ENCODE results near the gene LDLRAP1. TPM values are rescaled to one million over a fixed set of nuclear protein-coding genes. Genes with fewer than 3 reads are reported as not detected.

LDLRAP1 gene
- total RNA-seq, 4 donors from 2014 or later = 28.0 to 50.5 (median 40.7) TPM

DNA sequence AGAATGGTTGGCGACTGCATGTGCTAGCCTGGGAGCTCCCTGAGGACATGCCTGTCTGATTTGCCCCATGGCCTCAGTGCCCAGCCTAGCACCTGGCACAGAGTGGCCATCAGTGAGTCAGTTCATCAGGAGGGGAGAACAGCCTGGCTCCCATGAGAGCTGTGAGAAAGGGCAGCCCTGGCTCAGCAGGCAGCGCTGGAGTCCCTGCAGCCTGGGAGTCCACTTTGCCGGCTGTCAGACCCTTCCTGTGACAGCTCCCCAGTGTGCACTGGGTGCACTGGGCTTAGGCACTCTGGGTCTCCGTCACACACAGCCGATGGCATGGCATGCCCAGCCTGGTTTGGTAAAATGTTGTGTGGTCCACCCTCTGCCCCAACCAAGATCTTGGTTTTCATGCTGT is 28.7 kb downstream of the LDLRAP1 start:
- peaks cover 36% of the 10 kb centered on the region for H3K4me1 ChIP-seq
- H3K36me3 ChIP-seq = no peaks in the 10 kb centered on the region
- H3K27ac ChIP-seq = no peak overlapping the region
- 87% methylated on average over 3 of the region's 5 CpGs for WGBS
- DNase-seq (ENCODE audit: low spot score in 2 of 2) = no peak
- no peaks in the 10 kb centered on the region for H3K9me3 ChIP-seq
- no peaks in the 10 kb centered on the region for H3K27me3 ChIP-seq
- H3K4me3 ChIP-seq = no peak overlapping the region
- TF ChIP-seq EP300 (IDR thresholded peaks at IDR 0.05) (no peak), POLR2A (IDR thresholded peaks at IDR 0.05) (no peak), POLR2AphosphoS5 (IDR thresholded peaks at IDR 0.05) (no peak)
- TF ChIP-seq, protein P1, sequence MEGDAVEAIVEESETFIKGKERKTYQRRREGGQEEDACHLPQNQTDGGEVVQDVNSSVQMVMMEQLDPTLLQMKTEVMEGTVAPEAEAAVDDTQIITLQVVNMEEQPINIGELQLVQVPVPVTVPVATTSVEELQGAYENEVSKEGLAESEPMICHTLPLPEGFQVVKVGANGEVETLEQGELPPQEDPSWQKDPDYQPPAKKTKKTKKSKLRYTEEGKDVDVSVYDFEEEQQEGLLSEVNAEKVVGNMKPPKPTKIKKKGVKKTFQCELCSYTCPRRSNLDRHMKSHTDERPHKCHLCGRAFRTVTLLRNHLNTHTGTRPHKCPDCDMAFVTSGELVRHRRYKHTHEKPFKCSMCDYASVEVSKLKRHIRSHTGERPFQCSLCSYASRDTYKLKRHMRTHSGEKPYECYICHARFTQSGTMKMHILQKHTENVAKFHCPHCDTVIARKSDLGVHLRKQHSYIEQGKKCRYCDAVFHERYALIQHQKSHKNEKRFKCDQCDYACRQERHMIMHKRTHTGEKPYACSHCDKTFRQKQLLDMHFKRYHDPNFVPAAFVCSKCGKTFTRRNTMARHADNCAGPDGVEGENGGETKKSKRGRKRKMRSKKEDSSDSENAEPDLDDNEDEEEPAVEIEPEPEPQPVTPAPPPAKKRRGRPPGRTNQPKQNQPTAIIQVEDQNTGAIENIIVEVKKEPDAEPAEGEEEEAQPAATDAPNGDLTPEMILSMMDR (IDR thresholded peaks at IDR 0.05) = no peak

DNA sequence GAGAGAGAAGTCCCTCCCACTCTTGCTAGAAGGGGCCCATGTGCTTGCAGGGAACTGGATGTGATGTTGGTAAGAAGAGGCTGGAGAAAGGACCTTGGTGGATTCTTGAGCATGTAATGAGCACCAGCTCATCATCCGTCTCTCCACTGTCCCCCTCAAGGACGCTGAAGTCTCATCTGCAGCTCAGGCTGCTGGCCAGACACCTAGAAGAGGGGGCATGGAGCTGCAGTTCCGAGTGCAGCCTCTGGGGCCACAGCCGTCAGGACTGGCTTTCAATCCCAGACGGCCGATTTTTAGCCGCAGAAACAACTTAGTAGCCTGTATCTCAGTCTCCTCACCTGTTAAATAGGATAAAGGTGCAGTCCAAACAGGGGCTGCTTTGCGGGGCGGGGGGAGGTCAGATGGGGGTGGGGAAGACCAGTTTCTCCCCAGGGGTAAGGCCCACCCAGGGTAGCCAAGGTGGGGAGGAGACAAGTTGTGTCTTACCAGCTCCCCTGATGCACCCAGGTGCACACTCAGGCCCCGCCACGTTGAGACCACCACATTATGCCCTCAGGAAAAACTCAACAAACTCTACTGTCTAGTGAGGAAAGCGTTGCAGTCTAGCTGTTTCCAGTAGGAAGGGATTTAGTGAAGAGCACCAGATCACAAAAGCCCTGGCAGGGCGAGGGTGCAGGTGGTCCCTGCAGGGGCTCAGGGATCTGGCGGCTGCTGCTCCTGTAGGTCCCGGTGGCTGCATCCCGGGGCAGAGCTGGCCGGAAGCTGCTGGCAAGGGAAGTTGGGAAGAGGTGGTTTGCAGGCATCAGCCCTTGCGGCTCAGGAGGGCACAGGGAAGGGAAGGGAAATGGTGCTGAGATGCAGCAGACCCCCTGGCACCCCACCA is 29.5 kb downstream of the LDLRAP1 start:
- no peaks in the 10 kb centered on the region for H3K36me3 ChIP-seq
- H3K27me3 ChIP-seq = no peaks in the 10 kb centered on the region
- H3K27ac ChIP-seq = no peak overlapping the region
- H3K9me3 ChIP-seq = no peaks in the 10 kb centered on the region
- 34% methylated on average over 18 of the region's 18 CpGs for WGBS
- no peak overlapping the region for H3K4me3 ChIP-seq
- DNase-seq (ENCODE audit: low spot score in 2 of 2) = no peak
- peaks cover 28% of the 10 kb centered on the region for H3K4me1 ChIP-seq
- TF ChIP-seq POLR2AphosphoS5 (IDR thresholded peaks at IDR 0.05) (no peak), POLR2A (IDR thresholded peaks at IDR 0.05) (no peak), EP300 (IDR thresholded peaks at IDR 0.05) (no peak)
- TF ChIP-seq, protein P1 (IDR thresholded peaks at IDR 0.05) = peak; percentile 69 to 89

DNA sequence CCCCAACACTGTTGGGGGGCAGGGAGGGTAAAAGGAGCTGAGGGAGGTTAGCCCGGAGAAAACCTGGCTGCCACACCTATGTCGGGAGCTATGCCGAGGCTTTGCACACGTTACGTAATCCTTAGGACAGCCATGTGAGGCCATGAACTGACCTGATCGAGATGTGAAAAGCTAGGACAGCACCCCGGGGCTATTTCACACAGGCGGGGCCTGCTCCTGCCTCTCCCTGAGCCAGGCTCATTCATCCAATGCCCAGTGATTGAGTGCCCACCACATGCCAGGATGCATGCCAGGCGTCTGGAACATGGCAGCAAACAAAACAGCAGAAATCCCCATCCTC is 30.2 kb downstream of the LDLRAP1 start:
- no peak for TF ChIP-seq POLR2A (IDR thresholded peaks at IDR 0.05)
- TF ChIP-seq, protein P1 (IDR thresholded peaks at IDR 0.05) = no peak
- TF ChIP-seq POLR2AphosphoS5 (IDR thresholded peaks at IDR 0.05) = no peak
- TF ChIP-seq EP300 (IDR thresholded peaks at IDR 0.05) = no peak
- WGBS = 68% methylated on average over 9 of the region's 9 CpGs
- Histone ChIP-seq H3K27ac (no peak overlapping the region), H3K9me3 (no peaks in the 10 kb centered on the region), H3K36me3 (no peaks in the 10 kb centered on the region), H3K4me3 (no peak overlapping the region), H3K27me3 (no peaks in the 10 kb centered on the region), H3K4me1 (peaks cover 22% of the 10 kb centered on the region)
- no peak for DNase-seq (ENCODE audit: low spot score in 2 of 2)

DNA sequence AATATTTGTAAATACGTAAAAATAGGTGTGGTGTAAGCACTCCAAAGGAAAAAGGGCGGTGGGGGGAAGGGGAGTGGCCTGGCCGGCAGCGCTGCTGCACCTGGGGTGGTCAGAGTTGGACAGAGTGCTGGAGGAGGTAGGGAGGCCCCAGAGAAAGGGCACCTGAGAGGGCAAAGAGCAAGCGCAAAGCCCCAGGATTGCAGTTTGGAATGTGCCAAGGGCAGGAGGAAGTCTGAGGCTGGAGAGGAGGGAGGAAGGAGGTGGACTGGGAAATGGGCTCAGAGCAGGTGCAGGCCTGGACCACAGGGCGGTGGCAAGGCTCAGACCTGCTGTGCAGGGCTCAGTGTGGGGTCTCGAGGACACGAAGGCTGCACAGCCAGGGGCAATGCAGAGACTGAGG is 30.6 kb downstream of the LDLRAP1 start:
- TF ChIP-seq, protein P1 (IDR thresholded peaks at IDR 0.05) = no peak
- TF ChIP-seq POLR2A (IDR thresholded peaks at IDR 0.05) (no peak), POLR2AphosphoS5 (IDR thresholded peaks at IDR 0.05) (no peak), EP300 (IDR thresholded peaks at IDR 0.05) (no peak)
- DNase-seq (ENCODE audit: low spot score in 2 of 2) = no peak
- no peaks in the 10 kb centered on the region for H3K9me3 ChIP-seq
- H3K36me3 ChIP-seq = no peaks in the 10 kb centered on the region
- no peak overlapping the region for H3K27ac ChIP-seq
- WGBS = 72% methylated on average over 8 of the region's 8 CpGs
- H3K27me3 ChIP-seq = no peaks in the 10 kb centered on the region
- no peak overlapping the region for H3K4me3 ChIP-seq
- peaks cover 18% of the 10 kb centered on the region for H3K4me1 ChIP-seq

DNA sequence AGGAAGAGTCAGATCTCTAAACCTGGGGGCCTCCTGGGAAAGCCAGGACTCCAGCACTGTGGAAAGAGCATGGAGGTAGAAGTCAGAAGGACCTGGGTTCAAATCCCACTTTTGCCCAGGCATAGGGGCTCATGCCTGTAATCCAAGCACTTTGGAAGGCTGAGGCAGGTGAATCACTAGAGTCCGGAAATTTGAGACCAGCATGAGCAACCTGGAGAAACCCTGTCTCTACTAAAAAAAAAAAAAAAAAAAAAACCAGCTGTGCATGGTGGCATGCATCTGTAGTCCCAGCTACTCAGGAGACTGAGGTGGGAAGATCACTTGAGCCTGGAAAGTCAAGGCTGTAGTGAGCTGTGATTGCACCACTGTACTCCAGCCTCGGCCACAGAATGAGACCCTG is 31.8 kb downstream of the LDLRAP1 start:
- Histone ChIP-seq H3K27me3 (no peaks in the 10 kb centered on the region), H3K27ac (no peak overlapping the region), H3K4me1 (peaks cover 15% of the 10 kb centered on the region), H3K9me3 (no peaks in the 10 kb centered on the region), H3K4me3 (no peak overlapping the region), H3K36me3 (no peaks in the 10 kb centered on the region)
- TF ChIP-seq POLR2A (IDR thresholded peaks at IDR 0.05) (no peak), POLR2AphosphoS5 (IDR thresholded peaks at IDR 0.05) (no peak), EP300 (IDR thresholded peaks at IDR 0.05) (no peak)
- DNase-seq (ENCODE audit: low spot score in 2 of 2) = no peak
- WGBS = 97% methylated on average over 2 of the region's 2 CpGs

All from suprapubic skin (tissue), 4 donors.